ENCODE data around the gene EXD1.
"Not testable (repeated sequence)": the region's sequence is repeated elsewhere in the genome, so short reads cannot be mapped to it uniquely, and the experiment has no call there.

EXD1 gene, protein sequence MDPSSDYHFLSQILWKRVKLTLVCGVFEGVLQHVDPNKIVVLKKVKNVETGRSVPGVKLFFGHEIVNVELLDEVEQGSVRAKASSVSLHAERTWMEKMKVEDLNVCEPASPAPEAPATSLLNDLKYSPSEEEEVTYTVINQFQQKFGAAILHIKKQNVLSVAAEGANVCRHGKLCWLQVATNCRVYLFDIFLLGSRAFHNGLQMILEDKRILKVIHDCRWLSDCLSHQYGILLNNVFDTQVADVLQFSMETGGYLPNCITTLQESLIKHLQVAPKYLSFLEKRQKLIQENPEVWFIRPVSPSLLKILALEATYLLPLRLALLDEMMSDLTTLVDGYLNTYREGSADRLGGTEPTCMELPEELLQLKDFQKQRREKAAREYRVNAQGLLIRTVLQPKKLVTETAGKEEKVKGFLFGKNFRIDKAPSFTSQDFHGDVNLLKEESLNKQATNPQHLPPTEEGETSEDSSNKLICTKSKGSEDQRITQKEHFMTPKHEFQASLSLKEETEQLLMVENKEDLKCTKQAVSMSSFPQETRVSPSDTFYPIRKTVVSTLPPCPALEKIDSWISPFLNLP

DNA sequence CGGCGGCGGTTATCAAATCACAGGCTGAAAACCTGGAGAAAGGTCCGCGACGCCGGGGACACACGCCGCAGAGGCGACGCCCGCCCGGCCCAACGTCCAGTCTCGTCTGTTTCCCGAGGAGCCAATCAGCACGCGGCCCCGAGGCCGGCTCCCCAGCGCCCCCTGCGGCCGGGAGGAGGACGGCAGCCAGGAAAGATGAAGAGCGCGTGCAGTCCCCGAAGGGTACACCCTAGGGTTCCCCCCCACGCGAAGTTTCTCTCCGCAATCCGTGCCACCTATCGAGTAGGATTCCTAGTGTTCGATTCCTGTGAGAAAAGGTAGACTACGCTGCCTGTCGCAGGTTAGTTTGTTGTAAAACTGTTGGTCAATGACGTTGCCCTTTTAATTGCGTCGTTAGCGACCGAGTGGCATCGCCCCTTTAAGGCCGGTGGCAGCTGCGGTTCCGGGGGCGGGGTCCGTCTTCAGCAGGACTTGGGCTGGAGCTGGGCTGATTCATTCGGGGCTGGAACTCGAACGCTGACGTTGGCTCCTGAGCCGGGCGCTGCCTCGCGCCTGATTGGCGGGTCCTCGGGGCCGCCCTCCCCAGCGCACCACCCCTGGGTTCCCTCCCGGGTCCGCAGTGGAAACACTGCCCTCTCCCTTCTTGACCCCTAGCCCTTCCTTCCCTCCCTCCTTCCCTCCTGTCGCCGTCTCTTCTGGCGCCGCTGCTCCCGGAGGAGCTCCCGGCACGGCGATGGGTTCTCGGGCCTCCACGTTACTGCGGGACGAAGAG is at the start of gene EXD1, which contains the start of gene CHP1:
Gene EXD1 (minus strand): TSS at position 108 of the 772 bp plus-strand sequence. CDS start 4,182 bp downstream, outside the sequence.
Gene CHP1 (plus strand): TSS at position 619 of the 772 bp plus-strand sequence. CDS start 115 bp downstream, at position 734.
- peak; percentile 77 to 87 for DNase-seq

DNA sequence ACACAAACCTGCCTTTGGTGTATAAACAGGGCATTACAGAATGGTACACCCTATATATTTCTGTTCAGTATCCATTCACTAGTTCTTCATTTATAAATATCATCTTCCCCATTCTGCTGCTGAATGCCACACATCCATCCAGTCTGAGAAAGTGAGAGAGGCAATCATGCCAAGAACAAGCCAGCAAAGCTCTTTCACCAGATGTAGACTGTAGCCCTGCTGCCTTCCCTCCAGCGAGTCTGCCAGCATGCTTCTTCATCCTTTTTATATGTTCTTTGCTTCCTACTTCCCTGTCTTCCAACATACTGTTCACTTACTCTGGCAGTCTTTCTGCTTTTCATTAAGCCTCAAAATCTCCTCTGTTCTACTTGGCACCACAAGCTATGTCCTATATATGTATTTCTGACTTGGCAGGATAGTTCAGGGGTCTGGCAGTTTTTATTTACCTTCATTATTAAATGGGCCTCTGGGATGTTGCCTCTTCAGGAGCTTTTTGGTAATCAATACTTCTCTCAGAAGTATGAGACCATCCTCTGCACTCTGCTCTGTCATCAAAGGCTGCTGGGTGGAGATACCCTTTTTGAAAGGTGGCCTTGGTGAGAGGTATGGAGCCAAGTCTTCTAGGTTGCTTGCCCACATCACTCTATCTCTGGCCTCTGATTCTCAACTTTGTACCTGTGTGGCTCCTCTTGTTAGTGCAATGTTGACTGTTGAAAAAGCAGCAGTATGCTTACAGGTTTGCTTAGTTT is 49.2 kb upstream of the EXD1 start:
- no peak for DNase-seq

DNA sequence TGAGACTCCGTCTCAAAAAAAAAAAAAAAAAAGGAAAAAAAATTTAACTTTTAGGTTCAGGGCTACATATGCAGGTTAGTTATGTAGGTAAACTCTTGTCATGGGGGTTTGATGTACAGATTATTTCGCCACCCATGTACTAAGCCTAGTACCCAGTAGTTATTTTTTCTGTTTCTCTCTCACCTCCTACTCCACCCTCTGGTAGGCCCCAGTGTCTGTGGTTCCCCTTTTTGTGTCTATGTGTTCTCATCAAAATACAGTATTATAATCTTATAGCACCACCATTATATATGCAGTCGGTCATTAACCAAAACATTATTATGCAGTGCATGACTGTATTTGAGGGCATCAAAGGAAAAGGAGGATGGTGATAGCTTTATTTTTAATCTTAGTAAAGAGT is 47.8 kb upstream of the EXD1 start:
- no peak for DNase-seq

DNA sequence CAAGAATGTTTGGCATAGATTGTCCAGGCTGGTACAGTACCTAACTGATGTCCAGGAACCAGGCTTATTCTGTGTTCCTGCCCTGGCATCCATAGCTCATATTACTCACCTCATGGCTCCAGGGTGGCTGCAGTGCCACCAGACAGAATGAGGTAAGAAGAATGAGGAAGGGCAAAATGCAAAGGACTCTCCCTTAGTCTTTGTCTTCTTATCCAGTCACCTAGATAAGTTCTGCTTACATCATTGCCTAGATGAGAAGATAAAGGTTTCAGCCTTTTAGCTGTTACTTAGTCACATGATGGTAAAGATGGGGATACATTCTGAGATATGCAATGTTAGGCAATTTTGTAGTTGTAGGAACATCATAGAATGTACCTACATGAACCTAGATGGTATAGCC is 46.3 kb upstream of the EXD1 start:
- DNase-seq: no peak

DNA sequence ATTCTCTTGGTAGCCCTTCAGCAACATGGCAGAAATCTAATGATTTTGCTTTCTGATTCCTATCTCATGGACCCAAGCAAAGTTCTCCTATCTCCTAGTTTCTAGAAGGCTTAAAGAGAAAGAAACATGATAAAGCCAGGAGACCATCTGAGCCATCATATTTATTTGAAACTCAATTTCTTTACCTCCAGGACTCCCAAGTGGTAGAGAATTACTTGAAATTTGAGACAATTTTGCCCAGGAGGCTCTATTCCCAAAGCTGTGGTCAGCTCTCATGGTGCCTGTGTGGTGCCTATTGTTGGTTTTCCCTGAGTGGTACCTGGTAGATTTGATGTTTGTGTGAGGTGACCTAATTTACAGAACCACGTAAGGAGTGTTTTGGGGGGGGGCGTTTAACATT is 39.3 kb upstream of the EXD1 start:
- no peak for DNase-seq

DNA sequence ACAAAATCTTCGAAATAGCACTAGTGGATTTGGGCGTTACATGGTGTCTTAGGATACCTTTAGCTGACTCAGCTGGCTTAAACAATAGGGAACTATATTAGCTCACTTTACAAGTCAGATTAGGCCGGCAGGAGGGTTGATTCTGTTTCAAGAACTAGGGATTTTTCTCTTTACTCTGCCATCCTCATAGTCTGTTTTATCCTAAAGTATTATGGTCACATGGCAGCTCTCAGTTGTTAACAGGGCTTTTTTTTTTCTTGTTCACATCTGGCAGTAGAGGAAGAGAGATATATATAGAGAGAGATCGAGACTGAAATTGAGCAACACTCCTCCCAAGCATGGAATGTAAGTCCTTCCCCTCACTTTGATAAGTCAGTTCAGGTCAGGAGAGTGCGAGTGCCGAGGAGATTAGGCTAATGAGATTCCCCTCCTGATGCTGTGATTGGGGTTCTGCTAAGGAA is 33.4 kb upstream of the EXD1 start:
- no peak for DNase-seq

DNA sequence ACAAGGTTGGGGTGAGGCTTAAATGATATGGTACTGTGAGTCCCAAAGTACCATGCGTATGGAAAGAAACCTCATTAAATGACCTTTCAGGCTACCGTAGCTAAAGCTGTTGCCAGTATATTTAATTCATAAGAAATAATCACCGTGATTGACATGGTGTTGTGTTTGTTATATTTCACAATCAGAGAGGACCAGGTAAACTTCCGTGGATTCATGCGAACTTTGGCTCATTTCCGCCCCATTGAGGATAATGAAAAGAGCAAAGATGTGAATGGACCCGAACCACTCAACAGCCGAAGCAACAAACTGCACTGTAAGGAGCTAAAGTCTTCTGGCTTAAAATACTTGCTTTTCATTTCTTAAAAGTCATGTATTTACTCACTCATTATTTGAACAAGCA is 32.0 kb upstream of the EXD1 start:
- no peak for DNase-seq

DNA sequence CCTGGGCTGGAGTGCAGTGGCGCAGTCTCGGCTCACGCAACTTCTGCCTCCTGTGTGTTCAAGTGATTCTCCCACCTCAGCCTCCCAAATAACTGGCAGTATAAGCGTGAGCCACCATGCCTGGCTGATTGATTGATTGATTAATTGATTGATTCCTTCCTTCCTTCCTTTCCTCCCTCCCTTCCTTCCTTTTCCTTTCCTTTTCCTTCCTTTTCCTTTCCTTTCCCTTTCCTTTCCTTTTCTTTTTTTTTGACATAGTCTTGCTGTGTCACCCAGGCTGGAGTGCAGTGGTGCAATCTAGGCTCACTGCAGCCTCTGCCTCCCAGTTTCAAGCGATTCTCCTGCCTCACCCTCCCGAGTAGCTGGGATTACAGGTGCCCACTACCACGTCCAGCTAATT is 30.4 kb upstream of the EXD1 start:
- not testable (repeated sequence) for DNase-seq

DNA sequence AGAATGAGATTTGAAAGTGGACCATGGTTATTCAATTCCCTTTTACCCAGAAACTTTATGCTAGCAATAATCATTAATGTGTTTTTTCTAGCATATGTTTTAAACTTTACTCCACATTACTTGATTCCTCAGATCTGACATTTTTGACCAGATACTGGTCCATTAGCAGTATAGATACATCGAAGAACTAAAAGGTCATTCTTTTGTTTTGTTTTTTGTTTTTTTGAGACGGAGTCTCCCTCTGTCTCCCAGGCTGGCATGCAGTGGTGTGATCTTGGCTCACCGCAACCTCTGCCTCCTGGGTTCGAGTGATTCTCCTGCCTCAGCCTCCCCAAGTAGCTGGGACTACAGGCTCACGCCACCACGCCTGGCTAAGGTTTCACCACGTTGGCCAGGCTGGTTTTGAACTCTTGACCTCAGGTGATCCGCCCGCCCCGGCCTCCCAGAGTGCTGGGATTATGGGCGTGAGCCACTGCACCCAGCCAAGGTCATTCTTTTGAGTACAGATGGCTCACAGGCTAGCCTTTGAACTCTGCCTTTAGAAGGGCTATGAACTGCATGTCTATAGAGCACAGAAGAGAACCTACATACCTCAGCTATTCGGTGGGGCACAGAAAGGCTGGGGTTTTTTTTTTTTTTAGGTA is 29.1 kb upstream of the EXD1 start:
- DNase-seq: no peak

DNA sequence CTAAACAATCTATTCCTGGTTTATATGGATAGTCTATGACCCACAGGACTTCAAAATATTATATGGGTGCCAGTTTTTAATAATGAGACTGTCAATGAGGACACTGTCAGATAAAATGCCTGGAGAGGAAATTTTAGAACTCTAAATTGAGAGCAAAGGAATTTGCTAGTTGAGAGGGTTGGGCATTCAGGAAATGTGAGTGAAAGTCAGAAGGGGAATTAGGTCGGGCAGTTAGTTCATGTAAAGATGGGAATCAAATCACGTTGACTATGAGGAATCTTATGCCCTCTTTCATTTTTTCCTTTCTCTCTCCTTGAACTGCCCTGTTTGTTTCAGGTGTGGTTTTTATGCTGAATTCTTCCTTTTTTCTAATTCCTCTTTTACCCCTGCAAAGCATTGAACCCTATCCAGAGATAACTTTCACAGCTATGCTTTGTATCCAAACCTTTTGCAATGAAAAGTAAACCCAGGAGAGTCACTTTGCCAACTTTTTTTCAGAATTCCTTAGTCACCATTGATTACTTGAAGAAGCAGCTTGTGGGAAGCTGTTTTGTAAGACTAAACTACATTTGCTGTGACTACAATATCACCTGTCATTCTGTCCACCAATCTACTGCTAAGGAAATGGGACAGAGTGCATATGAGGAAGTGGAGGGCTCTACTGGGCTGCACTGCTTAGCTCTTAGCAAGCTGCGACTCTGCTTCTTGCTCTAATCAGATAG is 28.4 kb upstream of the EXD1 start:
- no peak for DNase-seq

DNA sequence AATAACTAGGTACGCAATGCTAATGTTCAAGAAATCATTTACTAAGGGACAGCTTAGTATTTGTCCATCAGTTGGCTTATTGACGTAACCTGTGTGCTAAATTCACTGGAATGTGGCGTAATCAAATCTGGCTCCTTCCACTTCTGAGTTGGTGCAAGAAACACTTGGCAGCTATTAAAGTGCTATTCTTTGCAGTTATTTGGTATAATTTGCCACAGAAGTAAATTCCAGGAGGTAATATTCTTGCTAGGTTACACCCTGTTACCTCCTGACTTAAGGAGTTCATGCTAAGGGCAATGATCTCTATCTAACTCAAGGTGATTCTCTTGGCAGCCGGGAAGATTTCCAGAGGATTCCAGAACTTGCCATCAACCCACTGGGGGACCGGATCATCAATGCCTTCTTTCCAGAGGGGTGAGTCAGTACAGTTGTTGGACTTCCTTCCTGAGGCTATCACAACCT is 26.1 kb upstream of the EXD1 start:
- DNase-seq: no peak

DNA sequence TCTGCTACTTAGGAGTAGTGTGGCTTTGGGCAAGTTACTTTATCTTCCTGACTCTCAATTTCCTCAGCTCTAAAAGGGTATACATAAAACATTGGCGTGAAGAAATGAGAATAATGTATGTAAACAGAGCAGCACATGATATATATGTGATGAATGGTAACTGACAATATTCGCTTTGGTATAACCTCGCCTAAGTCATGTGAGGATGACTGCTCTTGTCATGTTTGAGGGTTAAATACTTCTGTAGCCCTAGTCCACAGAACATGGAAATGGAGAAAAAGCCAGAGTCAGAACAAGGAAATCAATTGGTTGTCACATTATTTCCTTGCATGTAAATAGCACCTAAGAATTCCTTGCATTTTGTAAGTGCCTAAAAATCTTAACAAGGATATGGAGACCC is 25.5 kb upstream of the EXD1 start:
- no peak for DNase-seq

DNA sequence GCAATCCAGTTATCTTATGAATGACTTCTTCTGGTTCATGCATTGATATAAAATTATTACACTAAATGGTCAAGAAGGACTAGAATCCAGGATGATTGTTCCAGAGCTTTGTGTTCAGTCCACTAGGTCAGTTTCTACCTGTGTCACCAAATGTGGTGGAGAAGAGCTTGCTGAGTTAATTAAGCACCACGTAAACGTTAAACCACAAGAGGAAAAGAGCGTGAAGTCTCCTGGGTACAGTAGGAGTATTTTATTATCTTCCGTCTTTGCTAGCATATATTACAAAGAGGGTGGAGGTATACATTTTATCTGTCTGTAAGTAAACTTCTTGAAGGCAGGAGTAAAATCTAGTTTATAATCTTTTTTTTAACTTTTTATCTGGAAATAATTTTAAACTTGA is 24.0 kb upstream of the EXD1 start:
- DNase-seq: no peak

DNA sequence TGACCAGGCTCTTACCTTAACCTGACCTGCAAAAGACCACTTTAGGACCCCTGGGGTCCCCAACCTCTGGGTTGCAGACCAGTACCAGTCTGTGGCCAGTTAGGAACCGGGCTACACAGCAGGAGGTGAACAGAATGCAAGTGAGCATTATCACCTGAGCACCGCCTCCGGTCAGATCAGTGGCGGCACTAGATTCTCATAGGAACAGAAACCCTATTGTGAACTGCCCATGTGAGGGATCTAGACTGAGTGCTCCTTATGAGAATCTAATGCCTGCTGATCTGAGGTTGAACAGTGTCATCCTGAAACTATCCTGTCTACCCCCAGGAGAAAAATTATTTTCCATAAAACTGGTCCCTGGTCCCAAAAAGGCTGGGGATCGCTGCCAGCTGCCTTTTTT is 20.9 kb upstream of the EXD1 start:
- DNase-seq: no peak

DNA sequence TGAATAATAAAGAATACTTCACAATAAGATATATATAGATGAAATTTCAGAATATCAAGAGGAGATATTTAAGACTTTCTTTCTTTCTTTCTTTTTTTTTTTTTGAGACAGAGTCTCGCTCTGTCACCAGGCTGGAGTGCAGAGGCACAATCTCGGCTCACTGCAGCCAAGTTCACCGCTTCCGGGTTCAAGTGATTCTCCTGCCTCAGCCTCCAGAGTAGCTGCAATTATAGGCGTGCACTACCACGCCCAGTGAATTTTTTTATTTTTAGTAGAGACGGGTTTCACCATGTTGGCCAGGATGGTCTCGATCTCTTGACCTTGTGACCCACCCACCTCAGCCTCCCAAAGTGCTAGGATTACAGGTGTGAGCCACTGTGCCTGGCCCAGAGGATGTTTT is 20.2 kb upstream of the EXD1 start:
- DNase-seq: not testable (repeated sequence)

DNA sequence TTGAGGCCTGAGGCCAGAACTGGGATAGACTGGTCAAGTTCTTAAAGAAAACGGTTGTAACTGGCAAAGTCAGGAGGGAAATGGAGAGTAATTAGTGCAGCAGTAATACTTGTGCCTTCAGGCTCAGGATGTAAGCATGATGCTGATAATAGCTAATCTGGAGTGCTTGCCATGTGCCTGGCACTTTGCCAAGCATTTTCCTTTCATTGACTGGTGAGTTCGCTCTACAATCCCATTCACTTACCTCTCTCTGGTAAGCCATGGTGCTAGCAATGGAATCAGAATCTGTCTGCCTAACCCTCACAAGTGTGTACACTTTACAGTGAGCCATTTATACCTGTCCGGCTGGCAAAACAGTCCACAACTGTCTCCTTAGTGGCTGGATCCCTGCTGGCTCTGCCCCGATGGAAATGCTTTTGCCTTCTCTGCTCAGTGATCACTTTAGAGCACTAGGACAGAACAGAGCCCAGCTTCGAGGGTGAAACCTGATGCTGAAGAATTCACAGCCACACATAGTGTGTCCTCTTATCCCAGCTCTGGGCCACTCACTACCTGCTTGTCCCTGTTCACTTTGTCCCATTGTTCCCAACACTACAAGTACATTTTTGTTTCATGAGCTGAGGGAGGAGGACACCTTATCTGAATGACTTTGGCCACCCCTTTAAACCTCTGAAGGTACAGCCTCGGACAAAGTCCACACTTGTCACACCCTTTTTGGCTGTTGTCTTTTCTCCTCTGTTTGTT is 10.8 kb upstream of the EXD1 start:
- DNase-seq: no peak

DNA sequence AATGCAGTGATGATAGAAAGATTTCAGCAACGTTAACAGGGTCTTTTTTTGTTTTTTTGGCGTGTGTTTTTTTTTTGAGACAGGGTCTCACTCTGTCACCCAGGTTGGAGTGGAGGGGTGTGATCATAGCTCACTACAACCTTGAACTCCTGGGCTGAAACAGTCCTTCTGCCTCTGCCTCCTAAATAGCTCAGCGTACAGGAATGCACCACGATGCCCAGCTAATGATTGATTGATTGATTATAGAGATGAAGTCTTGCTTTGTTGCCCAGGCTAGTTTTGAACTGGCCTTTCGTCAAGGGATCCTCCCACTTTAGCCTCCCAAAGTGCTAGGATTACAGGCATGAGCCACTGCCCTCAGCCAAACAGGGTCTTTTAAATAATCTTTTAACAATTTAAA is 7.5 kb upstream of the EXD1 start:
- DNase-seq: no peak

DNA sequence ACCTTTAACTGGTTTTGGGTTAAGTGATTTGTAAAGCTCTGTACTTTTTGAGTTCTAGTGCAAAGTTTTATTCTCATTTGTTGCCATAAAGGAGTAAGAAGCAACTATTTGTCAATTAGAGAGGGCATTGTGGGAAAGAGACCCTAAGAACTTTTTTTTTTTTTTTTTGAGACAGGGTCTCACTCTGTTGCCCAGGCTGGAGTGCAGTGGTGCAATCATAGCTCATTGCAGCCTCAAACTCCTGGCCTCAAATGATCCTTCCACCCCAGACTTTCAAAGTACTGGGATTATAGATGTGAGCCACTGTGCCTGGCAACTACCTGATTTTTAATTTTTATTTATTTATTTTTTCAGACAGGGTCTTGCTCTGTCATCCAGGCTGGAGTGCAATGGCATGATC is 5.4 kb upstream of the EXD1 start:
- DNase-seq: no peak

DNA sequence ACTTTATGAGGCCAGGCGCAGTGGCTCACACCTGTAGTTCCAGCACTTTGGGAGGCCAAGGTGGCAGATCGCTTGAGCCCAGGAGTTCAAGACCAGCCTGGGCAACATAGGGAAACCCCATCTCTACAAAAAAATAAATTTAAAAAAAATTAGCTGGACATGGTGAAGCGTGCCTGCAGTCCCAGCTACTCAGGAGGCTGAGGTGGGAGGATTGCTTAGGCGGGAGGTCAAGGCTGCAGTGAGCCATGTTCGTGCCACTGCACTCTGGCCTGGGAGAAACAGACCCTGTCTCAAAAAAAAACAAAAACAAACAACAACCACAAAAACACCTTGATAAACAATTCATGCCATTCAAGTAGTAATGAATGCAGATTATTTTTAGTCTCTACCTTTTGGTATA is 4.7 kb upstream of the EXD1 start:
- DNase-seq: not testable (repeated sequence)

DNA sequence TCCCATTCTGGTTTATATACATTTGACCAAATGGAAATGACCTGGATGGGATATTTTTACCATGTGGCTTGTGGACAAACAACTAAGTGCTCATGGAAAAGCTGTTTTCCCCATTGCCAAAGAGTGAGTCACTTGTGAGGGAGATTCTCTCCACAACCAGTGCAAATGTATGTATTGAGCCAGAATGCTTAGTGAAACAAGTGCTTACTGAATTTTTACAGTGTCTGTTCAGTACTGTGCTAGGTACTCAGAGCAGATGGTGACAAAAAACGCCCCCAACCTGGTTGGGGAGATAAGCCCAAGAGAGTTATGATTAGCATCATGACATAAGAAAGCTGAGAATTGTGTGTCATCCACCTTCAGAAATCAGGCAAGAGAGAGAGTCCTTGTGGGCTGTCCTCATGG is 2.8 kb upstream of the EXD1 start:
- no peak for DNase-seq
